Measurements from ENCODE around the gene AGTRAP. TPM values are rescaled to one million over a fixed set of nuclear protein-coding genes. Genes with fewer than 3 reads are reported as not detected.

The AGTRAP gene
- total and polyA plus RNA-seq, 2 of the 8 experiments (the other 6 are each of a cell fraction or from before 2014, with no cell fraction given): 69.7 to 192 TPM

DNA sequence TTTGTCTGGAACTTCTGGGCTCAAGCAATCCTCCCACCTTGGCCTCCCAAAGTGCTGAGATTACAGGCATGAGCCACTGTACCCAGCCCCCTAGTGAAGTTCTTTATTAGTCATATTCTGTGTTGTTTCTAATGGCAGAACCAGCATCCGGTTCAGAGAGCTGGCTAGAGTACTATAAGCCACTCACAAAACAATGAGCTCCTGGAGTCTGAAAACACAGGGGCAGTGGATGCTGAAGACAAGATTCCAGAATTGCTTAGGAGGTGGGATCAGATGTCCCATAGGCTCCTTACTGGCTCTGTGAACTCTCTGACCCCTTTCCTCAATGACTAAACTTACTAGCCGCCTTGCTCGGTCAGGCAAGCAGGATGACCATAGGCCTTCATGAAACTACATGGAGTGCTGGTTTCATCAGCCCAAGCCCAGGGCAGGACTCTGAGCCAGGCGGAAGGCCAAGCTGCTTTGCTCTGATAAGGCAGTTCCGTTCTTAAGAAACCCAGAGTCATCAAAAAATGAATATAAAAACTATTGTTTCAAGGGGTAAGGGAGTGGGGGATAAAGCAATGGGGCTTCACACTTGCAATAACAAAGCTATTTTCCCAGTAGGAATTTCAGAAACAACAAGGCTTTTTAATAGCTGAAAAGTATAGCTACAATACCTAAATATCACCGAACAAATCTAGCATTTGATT is 61.7 kb downstream of the AGTRAP start (continued):
- TF ChIP-seq POLR2AphosphoS5 (IDR thresholded peaks at IDR 0.05; ENCODE audit: low read depth, low read length): no peak
- no peak for TF ChIP-seq TBP (IDR thresholded peaks at IDR 0.05; ENCODE audit: low read depth, low read length)
- TF ChIP-seq, protein P1, sequence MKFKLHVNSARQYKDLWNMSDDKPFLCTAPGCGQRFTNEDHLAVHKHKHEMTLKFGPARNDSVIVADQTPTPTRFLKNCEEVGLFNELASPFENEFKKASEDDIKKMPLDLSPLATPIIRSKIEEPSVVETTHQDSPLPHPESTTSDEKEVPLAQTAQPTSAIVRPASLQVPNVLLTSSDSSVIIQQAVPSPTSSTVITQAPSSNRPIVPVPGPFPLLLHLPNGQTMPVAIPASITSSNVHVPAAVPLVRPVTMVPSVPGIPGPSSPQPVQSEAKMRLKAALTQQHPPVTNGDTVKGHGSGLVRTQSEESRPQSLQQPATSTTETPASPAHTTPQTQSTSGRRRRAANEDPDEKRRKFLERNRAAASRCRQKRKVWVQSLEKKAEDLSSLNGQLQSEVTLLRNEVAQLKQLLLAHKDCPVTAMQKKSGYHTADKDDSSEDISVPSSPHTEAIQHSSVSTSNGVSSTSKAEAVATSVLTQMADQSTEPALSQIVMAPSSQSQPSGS (IDR thresholded peaks at IDR 0.05; ENCODE audit: low read length): no peak

Data from H1 (cell line).